Measurements from ENCODE around the gene FAM227A. TPM values are rescaled to one million over a fixed set of nuclear protein-coding genes. Genes with fewer than 3 reads are reported as not detected.

FAM227A gene
- under 1 TPM; 0.75 to 0.92 TPM for total RNA-seq
- polyA plus RNA-seq, result 0.08 TPM

GRCh38 chr22:38656256-38657044 lies at the start of gene FAM227A, which contains the start of gene CBY1:
Gene FAM227A, minus strand, starts transcription at chr22:38656392. Its CDS starts 6,224 bp downstream, at chr22:38650168.
Gene CBY1, plus strand, starts transcription at chr22:38656638. Its CDS starts 11,417 bp downstream, at chr22:38668055.
- ChIA-PET POLR2A (interaction anchor here (0.5 kb wide), 2 partner anchors 46 to 1808 kb away, joined by 3 to 8 read pairs; no protein-coding TSS in a partner anchor), CTCF (interaction anchor here (3.5 kb wide), 1 partner anchor 26 kb away, joined by 18 read pairs; the partner anchor contains the start of gene TOMM22)
- H3K27ac Mint-ChIP-seq, result peak within 1 kb of the TSS; percentile 96 to 99 (median 99)
- no peaks in the 10 kb centered on the region for H3K9me3 ChIP-seq (ENCODE audit: low read length)
- no peaks in the 10 kb centered on the region for H3K27me3 ChIP-seq (ENCODE audit: insufficient read depth, low read length, poor library complexity, severe bottlenecking)
- no peaks in the 10 kb centered on the region for H3K9me3 Mint-ChIP-seq
- peak; percentile 82 to 91 (median 83) for DNase-seq
- peaks cover 12% of the 10 kb centered on the region for H3K4me1 ChIP-seq (ENCODE audit: insufficient read depth, low read length)
- H3K27me3 Mint-ChIP-seq, result peaks cover 0 to 1% of the 10 kb centered on the region in 2 donors
- H3K36me3 ChIP-seq (ENCODE audit: insufficient read depth, low read length), result no peaks in the 10 kb centered on the region
- H3K4me1 Mint-ChIP-seq, result peaks cover 8 to 29% (median 19%) of the 10 kb centered on the region in 3 donors
- H3K27ac ChIP-seq (ENCODE audit: low read depth, low read length), result peak within 1 kb of the TSS; percentile 96
- peak within 1 kb of the TSS; percentile 94 to 97 (median 96) for H3K4me3 Mint-ChIP-seq
- H3K36me3 Mint-ChIP-seq, result peaks cover 0 to 12% (median 0%) of the 10 kb centered on the region in 3 donors
- H3K4me3 ChIP-seq (ENCODE audit: low read length), result peak within 1 kb of the TSS; percentile 88

DNA sequence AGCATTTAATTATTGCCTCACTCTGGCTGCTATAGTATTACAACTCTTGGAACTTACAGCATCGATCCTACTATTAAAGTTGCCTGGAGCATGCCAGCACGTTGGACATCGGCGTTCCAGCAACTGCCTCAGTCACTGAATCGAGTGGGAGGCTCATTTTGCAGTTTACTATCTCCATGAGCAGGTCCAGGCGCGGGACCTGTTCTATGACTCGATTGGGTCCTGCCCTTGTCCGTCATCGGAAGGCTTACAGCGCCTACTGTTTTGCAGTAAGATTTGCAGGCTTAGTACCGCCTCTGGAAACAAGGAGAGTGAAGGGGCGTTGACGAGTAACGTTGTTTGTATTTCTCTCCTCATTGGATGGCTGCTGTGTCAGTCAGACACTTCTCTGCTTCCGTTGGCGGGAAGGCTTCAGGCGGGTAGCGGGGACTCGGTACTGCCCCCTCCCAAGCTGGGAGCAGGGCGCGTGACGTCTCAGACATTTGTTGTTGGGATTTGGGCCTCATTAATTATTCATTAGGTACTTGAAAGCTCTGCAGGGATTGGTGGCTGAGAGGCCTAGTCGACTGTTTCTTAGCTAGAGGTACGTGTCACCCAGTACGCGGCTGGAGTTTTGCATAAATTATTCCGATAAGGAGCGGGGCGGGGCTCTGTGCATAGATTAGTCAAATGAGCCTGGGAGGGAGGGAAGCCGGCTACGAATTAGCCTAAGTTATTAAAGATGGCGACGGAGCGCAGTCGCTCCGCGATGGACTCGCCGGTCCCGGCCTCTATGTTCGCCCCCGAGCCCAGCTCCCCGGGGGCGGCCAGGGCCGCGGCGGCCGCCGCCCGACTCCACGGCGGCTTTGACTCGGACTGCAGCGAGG lies 49.3 kb upstream of the FAM227A start, which contains the start of gene GTPBP1:
GTPBP1 (plus strand) TSS at position 710 of the 866 bp plus-strand sequence; CDS start at position 722, 12 bp downstream.
- CTCF ChIA-PET, result interaction anchor here (0.9 to 1.4 kb wide), 7 partner anchors 9 to 53 kb away, joined by 3 to 5 read pairs (median 3); partner anchors contain the start of gene TOMM22

DNA sequence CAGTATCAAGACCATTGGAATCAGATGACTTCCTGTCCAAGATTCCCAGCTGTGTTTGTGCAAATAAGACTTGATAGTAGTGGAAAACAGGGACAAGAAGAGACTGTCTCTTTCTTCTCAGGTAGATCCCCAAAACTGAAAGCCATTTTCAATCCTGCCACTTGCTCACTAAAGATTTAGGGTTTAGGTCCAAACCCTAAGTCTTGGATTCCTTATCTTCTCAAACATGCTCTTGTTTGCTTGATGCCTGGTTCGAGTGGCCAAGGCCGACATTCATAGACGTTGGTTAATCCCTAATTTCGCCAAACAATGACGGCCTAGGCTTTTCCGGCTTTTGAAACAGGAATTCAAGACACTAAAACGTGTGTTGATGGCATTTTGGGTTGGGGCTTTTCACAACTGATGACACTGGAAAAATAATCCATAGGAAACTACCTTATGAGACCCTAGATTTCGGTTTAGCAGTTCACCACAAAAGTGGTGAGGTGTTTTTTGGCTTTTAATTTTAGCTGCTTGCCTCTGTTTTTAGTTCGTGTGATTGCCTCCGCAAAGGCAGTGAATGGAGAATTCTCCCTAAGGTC lies 48.6 kb upstream of the FAM227A start:
- peak overlapping the region; percentile 52 for H3K4me3 ChIP-seq (ENCODE audit: low read length)
- H3K27me3 Mint-ChIP-seq, result peaks cover 0 to 6% of the 10 kb centered on the region in 2 donors
- no peaks in the 10 kb centered on the region for H3K9me3 ChIP-seq (ENCODE audit: low read length)
- ChIA-PET POLR2A (interaction anchor here (0.6 to 4.2 kb wide), 3 partner anchors 26 to 501 kb away, joined by 3 to 31 read pairs (median 4); no protein-coding TSS in a partner anchor), CTCF (interaction anchor here (0.9 to 1.4 kb wide), 3 partner anchors 15 to 54 kb away, joined by 3 to 5 read pairs (median 3); partner anchors contain the start of gene TOMM22)
- H3K4me1 Mint-ChIP-seq, result peaks cover 54 to 69% (median 59%) of the 10 kb centered on the region in 3 donors
- H3K27me3 ChIP-seq (ENCODE audit: insufficient read depth, low read length, poor library complexity, severe bottlenecking), result no peaks in the 10 kb centered on the region
- H3K27ac ChIP-seq (ENCODE audit: low read depth, low read length), result peak overlapping the region; percentile 65
- H3K9me3 Mint-ChIP-seq, result peaks cover 0 to 2% (median 0%) of the 10 kb centered on the region in 5 donors
- H3K27ac Mint-ChIP-seq, result peak overlapping the region; percentile 85 to 100 (median 97)
- H3K36me3 ChIP-seq (ENCODE audit: insufficient read depth, low read length), result no peaks in the 10 kb centered on the region
- peaks cover 47% of the 10 kb centered on the region for H3K4me1 ChIP-seq (ENCODE audit: insufficient read depth, low read length)
- peaks cover 0 to 33% (median 2%) of the 10 kb centered on the region in 3 donors for H3K36me3 Mint-ChIP-seq
- H3K4me3 Mint-ChIP-seq, result peak overlapping the region; percentile 75 to 91 (median 87)
- DNase-seq, result no peak

More for the DNA sequence above, 49.3 kb upstream of the FAM227A start, which contains the start of gene GTPBP1:
- Histone ChIP-seq H3K9me3 (ENCODE audit: low read length) (no peaks in the 10 kb centered on the region), H3K27me3 (ENCODE audit: insufficient read depth, low read length, poor library complexity, severe bottlenecking) (no peaks in the 10 kb centered on the region), H3K4me3 (ENCODE audit: low read length) (peak within 1 kb of the TSS; percentile 82), H3K36me3 (ENCODE audit: insufficient read depth, low read length) (no peaks in the 10 kb centered on the region), H3K27ac (ENCODE audit: low read depth, low read length) (peak within 1 kb of the TSS; percentile 74), H3K4me1 (ENCODE audit: insufficient read depth, low read length) (peaks cover 48% of the 10 kb centered on the region)
- peaks cover 0 to 36% (median 2%) of the 10 kb centered on the region in 3 donors for H3K36me3 Mint-ChIP-seq
- H3K4me1 Mint-ChIP-seq, result peaks cover 55 to 69% (median 60%) of the 10 kb centered on the region in 3 donors
- peak within 1 kb of the TSS; percentile 91 to 95 (median 93) for H3K4me3 Mint-ChIP-seq
- peaks cover 0 to 5% of the 10 kb centered on the region in 2 donors for H3K27me3 Mint-ChIP-seq
- POLR2A ChIA-PET, result interaction anchor here (0.5 to 4.2 kb wide), 17 partner anchors 8 to 1555 kb away, joined by 3 to 36 read pairs (median 4); partner anchors contain the start of genes ANKRD54, CBX6 and TOMM22
- peaks cover 0 to 2% (median 0%) of the 10 kb centered on the region in 5 donors for H3K9me3 Mint-ChIP-seq
- DNase-seq, result peak; percentile 94 to 99 (median 98)
- H3K27ac Mint-ChIP-seq, result peak within 1 kb of the TSS; percentile 89 to 100 (median 98)

- peak within 1 kb of the TSS; percentile 92 for H3K4me3 ChIP-seq (ENCODE audit: low read length)
- H3K4me1 ChIP-seq (ENCODE audit: insufficient read depth, low read length), result peaks cover 59% of the 10 kb centered on the region
- peaks cover 57 to 75% (median 63%) of the 10 kb centered on the region in 3 donors for H3K4me1 Mint-ChIP-seq
- no peaks in the 10 kb centered on the region for H3K36me3 ChIP-seq (ENCODE audit: insufficient read depth, low read length)
- peak within 1 kb of the TSS; percentile 98 for H3K27ac ChIP-seq (ENCODE audit: low read depth, low read length)
- H3K4me3 Mint-ChIP-seq, result peak within 1 kb of the TSS; percentile 86 to 98 (median 93)
- peak; percentile 98 to 99 (median 99) for DNase-seq
- peaks cover 0 to 2% (median 0%) of the 10 kb centered on the region in 5 donors for H3K9me3 Mint-ChIP-seq
- H3K9me3 ChIP-seq (ENCODE audit: low read length), result no peaks in the 10 kb centered on the region
- peaks cover 0 to 6% of the 10 kb centered on the region in 2 donors for H3K27me3 Mint-ChIP-seq
- H3K36me3 Mint-ChIP-seq, result peaks cover 0 to 37% (median 4%) of the 10 kb centered on the region in 3 donors
- no peaks in the 10 kb centered on the region for H3K27me3 ChIP-seq (ENCODE audit: insufficient read depth, low read length, poor library complexity, severe bottlenecking)
- H3K27ac Mint-ChIP-seq, result peak within 1 kb of the TSS; percentile 94 to 100 (median 100)
- CTCF ChIA-PET, result interaction anchor here (2.5 kb wide), 1 partner anchor 19 kb away, joined by 19 read pairs; the partner anchor contains the start of gene TOMM22
- POLR2A ChIA-PET, result interaction anchor here (1.1 to 2.3 kb wide), 2 partner anchors 19 kb away, joined by 3 to 9 read pairs; partner anchors contain the start of gene TOMM22
Observed at GRCh38 chr22:38700789-38701628, 44.8 kb upstream of the FAM227A start, which contains the start of gene JOSD1. Gene JOSD1, minus strand, starts transcription at chr22:38700943. Its CDS starts 956 bp downstream, at chr22:38699987.

DNA sequence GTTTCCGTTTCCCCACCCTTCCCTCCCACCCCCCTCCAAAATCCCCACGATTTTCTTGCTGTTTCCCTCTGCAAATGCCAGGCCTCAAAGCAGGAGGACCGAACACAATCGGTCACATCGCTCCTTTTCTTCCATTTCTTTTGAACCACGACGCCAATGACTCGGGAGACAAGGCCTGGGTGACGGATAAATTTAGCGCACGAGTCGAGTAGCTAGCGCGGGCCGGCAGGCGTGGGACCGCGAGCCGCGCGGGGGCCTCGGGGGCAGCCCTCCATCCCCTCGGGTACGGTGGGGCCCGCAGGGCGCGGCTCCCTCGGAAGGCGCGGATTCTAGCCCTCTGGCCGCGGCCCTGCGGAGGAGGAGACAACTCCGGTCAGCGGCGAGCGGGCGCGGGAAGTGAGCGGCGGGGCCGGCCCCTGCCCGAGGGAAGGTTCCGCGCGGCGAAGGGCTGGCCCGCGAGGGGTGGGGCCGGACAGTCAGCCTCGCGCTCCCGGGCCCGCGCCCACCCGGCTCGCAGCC lies 44.1 kb upstream of the FAM227A start:
- CTCF ChIA-PET, result interaction anchor here (2.5 kb wide), 1 partner anchor 19 kb away, joined by 19 read pairs; the partner anchor contains the start of gene TOMM22
- H3K4me1 Mint-ChIP-seq, result peaks cover 59 to 77% (median 66%) of the 10 kb centered on the region in 3 donors

DNA sequence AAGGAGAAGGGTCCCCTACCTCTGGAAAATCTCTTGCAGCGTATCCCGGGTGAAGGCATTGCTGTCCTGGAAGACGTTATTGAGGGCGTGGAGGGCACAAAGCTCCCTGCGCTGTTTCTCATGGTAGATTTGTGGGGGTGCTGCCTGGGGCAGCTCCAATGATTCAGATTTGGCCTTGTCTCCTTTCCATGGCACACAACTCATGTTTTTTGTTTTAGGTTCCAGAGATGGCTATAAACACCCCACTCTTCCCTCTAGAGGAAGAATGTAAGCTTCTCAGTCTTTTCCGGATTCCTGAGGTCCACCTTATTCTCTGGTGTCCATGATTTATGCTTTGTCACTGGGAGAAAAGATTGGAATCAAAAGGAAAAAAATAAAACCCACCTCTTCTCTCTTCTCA lies 43.6 kb upstream of the FAM227A start:
- H3K4me1 ChIP-seq (ENCODE audit: insufficient read depth, low read length), result peaks cover 55% of the 10 kb centered on the region
- ChIA-PET POLR2A (interaction anchor here (1.4 to 2.3 kb wide), 2 partner anchors 18 to 25 kb away, joined by 3 to 9 read pairs; partner anchors contain the start of gene TOMM22), CTCF (interaction anchor here (1.3 to 2.5 kb wide), 2 partner anchors 13 to 18 kb away, joined by 4 to 19 read pairs; partner anchors contain the start of gene TOMM22)
- Mint-ChIP-seq H3K27ac (peak overlapping the region; percentile 94 to 100 (median 98)), H3K36me3 (peaks cover 0 to 42% (median 5%) of the 10 kb centered on the region in 3 donors), H3K4me1 (peaks cover 55 to 77% (median 66%) of the 10 kb centered on the region in 3 donors), H3K4me3 (peak overlapping the region; percentile 82 to 96 (median 90)), H3K27me3 (peaks cover 0 to 6% of the 10 kb centered on the region in 2 donors), H3K9me3 (peaks cover 0 to 2% (median 0%) of the 10 kb centered on the region in 5 donors)
- H3K27me3 ChIP-seq (ENCODE audit: insufficient read depth, low read length, poor library complexity, severe bottlenecking), result no peaks in the 10 kb centered on the region
- no peaks in the 10 kb centered on the region for H3K36me3 ChIP-seq (ENCODE audit: insufficient read depth, low read length)
- H3K27ac ChIP-seq (ENCODE audit: low read depth, low read length), result peak overlapping the region; percentile 98
- peak overlapping the region; percentile 77 for H3K4me3 ChIP-seq (ENCODE audit: low read length)
- no peaks in the 10 kb centered on the region for H3K9me3 ChIP-seq (ENCODE audit: low read length)
- DNase-seq, result peak in 1 of 5 donors; percentile 21

More for the DNA sequence above, 44.1 kb upstream of the FAM227A start:
- peak overlapping the region; percentile 94 to 100 (median 98) for H3K27ac Mint-ChIP-seq
- no peak for DNase-seq
- H3K27me3 ChIP-seq (ENCODE audit: insufficient read depth, low read length, poor library complexity, severe bottlenecking), result no peaks in the 10 kb centered on the region
- H3K36me3 ChIP-seq (ENCODE audit: insufficient read depth, low read length), result no peaks in the 10 kb centered on the region
- peaks cover 59% of the 10 kb centered on the region for H3K4me1 ChIP-seq (ENCODE audit: insufficient read depth, low read length)
- peak overlapping the region; percentile 98 for H3K27ac ChIP-seq (ENCODE audit: low read depth, low read length)
- POLR2A ChIA-PET, result interaction anchor here (1.4 to 2.3 kb wide), 2 partner anchors 19 to 25 kb away, joined by 3 to 9 read pairs; partner anchors contain the start of gene TOMM22
- peaks cover 0 to 6% of the 10 kb centered on the region in 2 donors for H3K27me3 Mint-ChIP-seq
- H3K9me3 Mint-ChIP-seq, result peaks cover 0 to 2% (median 0%) of the 10 kb centered on the region in 5 donors
- H3K36me3 Mint-ChIP-seq, result peaks cover 0 to 37% (median 4%) of the 10 kb centered on the region in 3 donors
- peak overlapping the region; percentile 86 to 97 (median 93) for H3K4me3 Mint-ChIP-seq
- peak overlapping the region; percentile 77 for H3K4me3 ChIP-seq (ENCODE audit: low read length)
- no peaks in the 10 kb centered on the region for H3K9me3 ChIP-seq (ENCODE audit: low read length)

Measured in CD8-positive, alpha-beta memory T cell (primary cell).